ENCODE results near the gene CYB561A3. TPM values are rescaled to one million over a fixed set of nuclear protein-coding genes. Genes with fewer than 3 reads are reported as not detected.
A peak's percentile ranks its signal among the peaks of the same experiment; 100 is the strongest.

CYB561A3 gene
- total RNA-seq, 1 donor, result 151 TPM

GRCh38 chr11:61343792-61344745 lies 17.6 kb downstream of the CYB561A3 start:
- no peak for TF ChIP-seq CTCF (IDR thresholded peaks at IDR 0.05; ENCODE audit: extremely low read depth, low read depth, low read length)
- no peak overlapping the region for H3K4me3 ChIP-seq (ENCODE audit: insufficient read depth, low read length)
- DNase-seq (ENCODE audit: insufficient read length, low spot score, missing footprints), result peak; percentile 34
- H3K27me3 ChIP-seq (ENCODE audit: insufficient read depth, low read length), result no peaks in the 10 kb centered on the region
- H3K9me3 ChIP-seq (ENCODE audit: low read depth, low read length), result no peaks in the 10 kb centered on the region
- H3K4me1 ChIP-seq (ENCODE audit: insufficient read depth, low read length), result no peaks in the 10 kb centered on the region
- no peaks in the 10 kb centered on the region for H4K20me1 ChIP-seq (ENCODE audit: insufficient read depth, low read length)
- H3K79me2 ChIP-seq (ENCODE audit: insufficient read depth, low read length), result no peaks in the 10 kb centered on the region
- peaks cover 18% of the 10 kb centered on the region for H3K36me3 ChIP-seq (ENCODE audit: insufficient read depth, low read length)
- H3K27ac ChIP-seq (ENCODE audit: low read depth, low read length), result no peak overlapping the region
- H2AFZ ChIP-seq (ENCODE audit: low read length), result no peak overlapping the region
- H3K4me2 ChIP-seq (ENCODE audit: insufficient read depth, low read length), result no peak overlapping the region

- Histone ChIP-seq H2AFZ (ENCODE audit: low read length) (no peak overlapping the region), H3K27ac (ENCODE audit: low read depth, low read length) (no peak overlapping the region), H3K4me3 (ENCODE audit: insufficient read depth, low read length) (no peak overlapping the region), H3K4me1 (ENCODE audit: insufficient read depth, low read length) (no peaks in the 10 kb centered on the region), H3K79me2 (ENCODE audit: insufficient read depth, low read length) (no peaks in the 10 kb centered on the region), H4K20me1 (ENCODE audit: insufficient read depth, low read length) (no peaks in the 10 kb centered on the region), H3K9me3 (ENCODE audit: low read depth, low read length) (no peaks in the 10 kb centered on the region), H3K4me2 (ENCODE audit: insufficient read depth, low read length) (no peak overlapping the region), H3K27me3 (ENCODE audit: insufficient read depth, low read length) (no peaks in the 10 kb centered on the region), H3K36me3 (ENCODE audit: insufficient read depth, low read length) (peaks cover 11% of the 10 kb centered on the region)
- TF ChIP-seq CTCF (IDR thresholded peaks at IDR 0.05; ENCODE audit: extremely low read depth, low read depth, low read length), result no peak
- peak; percentile 81 for DNase-seq (ENCODE audit: insufficient read length, low spot score, missing footprints)
Observed at GRCh38 chr11:61342207-61342803, 19.4 kb downstream of the CYB561A3 start.

- Histone ChIP-seq H3K4me3 (ENCODE audit: insufficient read depth, low read length) (no peak overlapping the region), H3K27me3 (ENCODE audit: insufficient read depth, low read length) (no peaks in the 10 kb centered on the region), H3K79me2 (ENCODE audit: insufficient read depth, low read length) (no peaks in the 10 kb centered on the region), H3K27ac (ENCODE audit: low read depth, low read length) (no peak overlapping the region), H2AFZ (ENCODE audit: low read length) (no peak overlapping the region), H3K4me2 (ENCODE audit: insufficient read depth, low read length) (no peak overlapping the region), H4K20me1 (ENCODE audit: insufficient read depth, low read length) (no peaks in the 10 kb centered on the region), H3K4me1 (ENCODE audit: insufficient read depth, low read length) (no peaks in the 10 kb centered on the region), H3K9me3 (ENCODE audit: low read depth, low read length) (no peaks in the 10 kb centered on the region), H3K36me3 (ENCODE audit: insufficient read depth, low read length) (peaks cover 7% of the 10 kb centered on the region)
- peak; percentile 69 for DNase-seq (ENCODE audit: insufficient read length, low spot score, missing footprints)
- TF ChIP-seq CTCF (IDR thresholded peaks at IDR 0.05; ENCODE audit: extremely low read depth, low read depth, low read length), result no peak
Observed at GRCh38 chr11:61341706-61342105, 20.0 kb downstream of the CYB561A3 start.

GRCh38 chr11:61340979-61341378 lies 20.7 kb downstream of the CYB561A3 start:
- peak; percentile 19 for DNase-seq (ENCODE audit: insufficient read length, low spot score, missing footprints)
- Histone ChIP-seq H3K4me2 (ENCODE audit: insufficient read depth, low read length) (no peak overlapping the region), H3K27me3 (ENCODE audit: insufficient read depth, low read length) (no peaks in the 10 kb centered on the region), H2AFZ (ENCODE audit: low read length) (no peak overlapping the region), H3K4me1 (ENCODE audit: insufficient read depth, low read length) (no peaks in the 10 kb centered on the region), H3K9me3 (ENCODE audit: low read depth, low read length) (no peaks in the 10 kb centered on the region), H3K4me3 (ENCODE audit: insufficient read depth, low read length) (no peak overlapping the region), H3K36me3 (ENCODE audit: insufficient read depth, low read length) (peaks cover 4% of the 10 kb centered on the region), H3K27ac (ENCODE audit: low read depth, low read length) (no peak overlapping the region), H3K79me2 (ENCODE audit: insufficient read depth, low read length) (no peaks in the 10 kb centered on the region), H4K20me1 (ENCODE audit: insufficient read depth, low read length) (no peaks in the 10 kb centered on the region)
- no peak for TF ChIP-seq CTCF (IDR thresholded peaks at IDR 0.05; ENCODE audit: extremely low read depth, low read depth, low read length)

Measured in osteoblast (primary cell).